Activated CD4-positive, CD25-positive, alpha-beta regulatory T cell treated with anti-CD3 and anti-CD28 coated beads, Interleukin-2, amount 50 U/mL, for 72 hours (primary cell): Measurements from ENCODE around the gene FILIP1L.
"Not testable (repeated sequence)": the region's sequence is repeated elsewhere in the genome, so short reads cannot be mapped to it uniquely, and the experiment has no call there.

Experiments used
- DNase-seq: peaks from one replicate; pipeline ENCODE4 v3.0.0; 2021

The FILIP1L gene

DNA sequence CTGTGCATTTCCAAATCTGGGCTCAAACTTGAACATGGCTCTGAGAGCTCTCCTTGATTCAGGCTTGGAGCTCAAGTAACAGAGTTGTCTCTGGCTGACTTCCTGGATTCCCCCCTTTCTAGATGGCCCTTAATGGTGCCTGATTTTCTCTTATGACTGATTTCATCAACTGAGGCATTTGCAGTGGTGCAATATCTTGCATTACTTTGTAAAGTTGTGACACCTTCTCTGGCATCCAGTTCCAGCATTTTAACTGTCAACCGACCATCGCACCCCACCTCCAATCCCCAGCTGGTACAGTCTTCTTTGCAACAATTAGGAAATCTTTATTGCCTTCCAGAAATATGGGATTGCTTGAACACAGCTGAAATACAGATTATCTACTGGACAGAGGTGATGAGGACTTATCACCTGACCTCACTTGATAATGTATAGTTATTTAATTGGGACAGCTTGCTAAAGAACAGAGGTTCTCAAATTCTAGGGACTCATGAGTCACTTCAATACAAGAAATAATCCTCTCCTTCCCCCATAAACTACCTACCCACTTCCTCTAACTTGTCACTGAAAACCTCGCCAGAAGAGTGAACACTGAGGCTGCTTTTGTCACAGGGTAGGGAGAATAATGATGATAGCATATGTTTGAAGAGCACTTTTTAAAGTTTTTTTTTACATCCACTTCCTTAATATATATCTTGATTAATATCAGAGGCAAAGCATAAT lies 41.8 kb downstream of the FILIP1L start:
- DNase-seq = no peak

DNA sequence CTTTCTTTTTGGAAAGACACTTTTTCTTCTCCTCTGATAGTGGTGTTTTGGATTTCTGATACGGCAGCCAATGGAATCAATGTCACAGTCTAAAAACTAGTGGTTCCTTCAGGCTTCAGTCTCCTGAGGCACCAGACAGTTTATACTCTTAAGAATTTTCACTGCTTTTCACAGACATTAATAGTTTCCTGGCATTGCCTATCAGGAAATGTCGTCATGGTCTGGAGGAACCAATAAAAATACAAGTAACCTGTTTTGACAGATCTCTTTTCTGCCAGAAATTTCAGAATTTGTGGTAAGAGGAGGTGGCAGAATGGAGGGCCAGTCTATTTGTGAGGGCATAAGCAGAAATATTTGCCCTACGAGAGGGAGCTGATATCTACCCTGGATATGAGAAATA lies 44.8 kb downstream of the FILIP1L start:
- no peak for DNase-seq

- peak; percentile 76 for DNase-seq
Observed at GRCh38 chr3:100068826-100069225, 45.5 kb downstream of the FILIP1L start.

DNA sequence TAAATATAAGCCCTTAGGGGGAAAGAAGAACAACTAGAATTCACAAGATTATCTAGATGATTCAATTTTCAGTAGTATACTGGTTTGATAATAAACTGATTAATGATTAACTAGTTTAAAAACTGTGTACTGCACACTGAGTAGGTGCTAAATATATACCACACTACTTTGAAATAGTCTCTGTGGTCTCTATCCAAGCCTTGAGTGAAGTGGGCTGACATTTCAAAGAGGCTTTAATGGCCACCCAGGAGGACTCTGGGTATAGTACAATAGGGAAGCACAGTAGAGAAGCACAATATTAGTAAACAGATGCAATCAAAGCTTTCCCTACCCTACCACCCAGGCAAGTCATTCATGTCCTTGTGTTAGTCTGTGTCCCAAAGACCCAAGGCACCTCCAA lies 46.7 kb downstream of the FILIP1L start:
- no peak for DNase-seq

DNA sequence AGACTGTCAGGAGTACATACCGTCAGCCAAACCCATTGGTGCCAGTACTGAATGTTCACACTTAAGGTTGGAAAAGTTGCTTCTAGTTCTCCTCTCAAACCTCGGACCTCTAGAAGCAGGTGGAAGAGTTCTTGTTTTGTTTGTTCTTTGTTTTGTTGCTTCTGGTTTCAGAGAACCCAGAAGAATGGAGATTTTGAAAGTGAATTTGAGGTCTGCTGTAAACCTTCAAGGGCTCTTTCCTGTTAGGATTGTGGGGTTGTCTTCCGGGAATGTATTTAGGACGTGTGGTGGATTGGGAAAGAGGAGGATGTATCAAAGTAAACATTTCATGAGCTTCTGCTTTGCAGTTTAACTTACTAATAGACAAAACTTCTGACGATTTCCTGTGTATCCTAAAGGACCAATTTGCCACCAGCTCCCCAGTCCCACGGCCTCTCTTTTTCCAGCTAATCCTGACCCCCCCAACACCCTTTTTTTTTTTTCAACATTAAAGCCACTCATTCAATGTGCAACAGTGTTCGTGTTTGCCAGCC lies 50.3 kb downstream of the FILIP1L start:
- DNase-seq = no peak

GRCh38 chr3:100062665-100063064 lies 51.6 kb downstream of the FILIP1L start:
- DNase-seq = no peak

DNA sequence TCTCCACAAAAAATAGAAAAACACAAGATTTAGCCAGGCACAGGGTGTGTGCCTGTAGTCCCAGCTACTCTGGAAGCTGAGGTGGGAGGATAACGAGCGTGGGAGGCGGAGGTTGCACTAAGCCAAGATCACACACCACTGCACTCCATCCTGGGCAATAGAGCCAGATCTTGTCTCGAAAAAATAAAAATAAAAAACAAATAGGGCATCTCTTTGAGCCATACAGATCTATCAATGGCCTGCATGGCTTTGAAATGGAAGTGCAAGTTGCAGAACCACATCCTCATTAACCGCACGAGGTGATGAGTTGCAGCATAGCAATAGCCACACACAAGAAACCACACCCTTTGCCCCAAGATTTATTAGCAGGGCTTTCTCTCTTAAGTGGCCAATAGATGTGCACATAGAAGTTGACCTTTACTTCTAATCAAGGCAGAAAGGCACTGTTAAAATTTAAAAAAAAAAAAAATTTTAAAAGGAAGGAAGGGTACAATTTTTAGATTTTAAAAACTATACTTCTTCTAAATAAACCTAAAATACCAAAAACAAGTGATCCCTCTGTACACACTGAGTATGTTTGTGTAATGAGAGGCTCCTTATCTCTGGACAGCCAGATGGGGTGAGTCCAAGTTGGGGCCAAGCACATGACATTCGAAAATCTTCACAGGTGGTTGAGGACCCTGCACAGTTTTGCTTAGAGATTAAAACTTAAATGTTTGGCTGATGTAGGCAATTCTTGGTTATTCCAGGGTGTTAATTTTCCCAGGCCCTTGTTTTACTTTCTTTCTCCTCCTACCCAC lies 53.4 kb downstream of the FILIP1L start:
- no peak for DNase-seq

- no peak for DNase-seq
Observed at GRCh38 chr3:100059472-100059871, 54.8 kb downstream of the FILIP1L start.

DNA sequence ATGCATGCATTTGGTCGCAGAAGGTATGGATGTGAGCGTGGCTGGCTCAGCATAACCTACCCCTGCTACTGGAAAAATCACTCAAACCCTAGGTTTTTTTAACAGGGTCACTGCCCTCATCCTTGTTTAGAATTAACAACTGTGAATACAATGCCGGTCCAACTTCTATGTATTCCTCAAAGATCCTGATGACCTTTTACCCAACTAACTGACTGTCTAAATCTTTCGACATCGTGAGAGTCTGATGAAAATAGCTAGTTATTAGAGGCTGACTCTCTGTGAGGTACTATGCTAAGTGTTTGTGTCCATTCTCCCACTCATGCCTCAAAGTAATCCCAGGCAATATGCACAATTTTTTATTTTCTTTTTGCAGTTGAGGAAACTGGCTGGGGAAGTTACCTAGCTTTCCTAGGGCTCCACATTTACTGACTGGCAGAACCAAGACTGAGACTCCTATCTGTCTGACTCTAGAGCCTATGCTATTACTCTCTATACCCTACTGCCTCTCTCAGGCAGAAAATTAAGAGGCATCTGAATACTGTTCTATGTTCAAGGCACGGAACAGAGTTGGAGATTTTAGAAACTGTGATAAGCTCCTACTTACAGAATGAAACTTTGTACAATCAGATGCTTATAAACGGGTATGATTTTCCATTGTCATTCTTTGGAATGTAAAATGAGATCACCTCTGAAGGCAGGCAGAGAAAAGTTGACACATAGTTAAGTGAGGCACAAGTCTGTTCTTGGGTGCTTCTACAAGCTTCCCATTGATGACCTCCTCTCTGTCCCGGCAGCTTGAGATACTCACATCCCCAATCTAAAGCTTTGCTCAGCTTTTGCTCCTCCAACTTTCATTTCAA lies 56.4 kb downstream of the FILIP1L start:
- no peak for DNase-seq

DNA sequence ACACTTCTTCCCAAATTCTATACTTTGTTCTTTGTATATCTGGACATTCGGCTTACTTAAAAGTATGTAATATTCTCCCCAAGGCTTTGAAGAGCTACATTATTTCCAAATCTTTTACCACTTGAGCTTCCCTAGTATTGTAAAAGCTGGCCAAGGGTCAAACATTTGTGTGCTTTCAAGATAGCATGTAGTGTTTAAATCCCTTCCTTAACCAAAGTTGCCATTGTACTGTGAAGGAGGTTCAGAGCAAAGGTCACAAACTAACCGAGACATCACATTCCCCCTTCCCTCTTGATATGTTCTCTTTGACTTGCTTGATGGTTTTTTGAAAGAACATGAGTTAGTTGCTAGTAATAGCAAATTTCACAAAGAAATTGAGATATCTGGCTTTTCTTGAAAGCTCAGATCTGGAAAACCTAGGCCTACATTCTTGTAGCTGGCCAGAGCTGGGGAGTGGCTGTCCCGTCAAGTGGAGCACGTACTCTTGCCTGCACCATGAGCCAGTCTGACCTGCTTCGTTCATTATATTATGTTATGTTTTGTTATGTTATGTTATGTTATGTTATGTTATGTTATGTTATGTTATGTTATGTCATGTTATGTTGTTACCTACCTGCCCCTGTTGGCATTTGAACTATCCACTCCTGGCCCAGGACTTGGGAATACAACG lies 60.2 kb downstream of the FILIP1L start:
- DNase-seq = no peak

- DNase-seq = not testable (repeated sequence)
Observed at GRCh38 chr3:100051513-100051912, 62.8 kb downstream of the FILIP1L start.

- DNase-seq = no peak
Observed at GRCh38 chr3:100048248-100048647, 66.1 kb downstream of the FILIP1L start.

GRCh38 chr3:100047455-100048141 lies 66.7 kb downstream of the FILIP1L start:
- no peak for DNase-seq

GRCh38 chr3:100046986-100047385 lies 67.3 kb downstream of the FILIP1L start:
- no peak for DNase-seq

GRCh38 chr3:100045696-100046095 lies 68.6 kb downstream of the FILIP1L start:
- DNase-seq = no peak

DNA sequence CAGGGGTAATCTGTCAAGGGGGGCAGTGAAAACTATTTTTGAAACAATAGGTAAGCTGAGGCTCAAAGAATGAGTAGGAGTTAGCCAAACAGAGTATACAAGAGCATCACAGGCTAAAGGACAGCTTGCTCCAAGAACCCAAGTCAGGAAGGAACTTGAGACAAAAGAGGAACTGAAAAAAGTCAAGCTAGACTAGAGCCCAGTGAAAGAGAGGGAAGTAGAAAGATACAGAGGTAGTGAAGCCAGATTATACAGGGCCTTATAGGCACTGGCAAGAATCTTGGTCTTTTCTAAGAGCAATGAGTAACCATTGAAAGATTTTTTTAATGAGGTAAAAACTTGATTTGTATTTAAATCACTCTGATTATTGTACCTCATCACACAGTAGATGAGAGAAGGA lies 69.9 kb downstream of the FILIP1L start:
- DNase-seq = no peak

- no peak for DNase-seq
Observed at GRCh38 chr3:100043271-100043670, 71.0 kb downstream of the FILIP1L start.

GRCh38 chr3:100042166-100042981 lies 71.9 kb downstream of the FILIP1L start:
- no peak for DNase-seq

DNA sequence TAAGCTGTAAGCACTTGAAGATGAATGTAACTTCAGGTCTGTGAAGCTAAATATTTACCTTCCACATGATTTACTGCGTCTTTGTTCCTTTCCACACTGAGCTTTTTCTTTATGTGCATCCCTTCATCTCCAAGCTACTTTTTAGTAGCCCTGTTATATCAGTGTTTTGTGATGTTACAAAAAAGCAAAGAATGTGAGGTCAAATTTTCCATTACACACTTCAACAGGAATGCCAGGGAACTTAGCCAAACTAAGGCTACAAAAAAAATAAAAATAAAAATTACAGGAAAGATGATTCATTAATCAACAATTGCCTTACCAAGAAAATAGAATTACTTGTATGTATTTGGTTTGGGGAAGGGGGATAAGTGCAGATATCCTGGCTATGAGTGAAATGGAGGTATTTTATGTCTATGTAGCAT lies 73.0 kb downstream of the FILIP1L start:
- no peak for DNase-seq

- DNase-seq = no peak
Observed at GRCh38 chr3:100040451-100041225, 73.7 kb downstream of the FILIP1L start.
